ENCODE data around the gene CCDC159.

Gene CCDC159

GRCh38 chr19:11399667-11400066 is 53.3 kb downstream of the CCDC159 start:
- no peak for DNase-seq

DNA sequence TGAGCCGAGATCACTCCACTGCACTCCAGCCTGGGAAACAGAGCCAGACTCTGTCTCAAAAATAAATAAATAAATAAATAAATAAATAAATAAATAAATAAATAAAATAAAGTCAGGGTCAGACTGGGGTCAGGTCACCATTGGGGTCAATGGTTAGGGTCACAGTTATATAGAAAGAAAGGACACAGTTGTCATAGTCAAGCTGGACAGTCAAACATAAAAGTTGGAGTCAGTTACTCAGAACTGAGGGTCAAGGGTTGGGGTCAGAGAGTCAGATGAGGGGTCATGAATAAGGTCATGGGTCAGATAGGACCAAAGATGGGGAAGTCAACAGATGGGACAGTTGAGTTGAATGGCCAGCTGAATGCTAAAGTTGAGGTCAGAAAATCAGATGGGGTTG is 54.5 kb downstream of the CCDC159 start:
- DNase-seq, result no peak

DNA sequence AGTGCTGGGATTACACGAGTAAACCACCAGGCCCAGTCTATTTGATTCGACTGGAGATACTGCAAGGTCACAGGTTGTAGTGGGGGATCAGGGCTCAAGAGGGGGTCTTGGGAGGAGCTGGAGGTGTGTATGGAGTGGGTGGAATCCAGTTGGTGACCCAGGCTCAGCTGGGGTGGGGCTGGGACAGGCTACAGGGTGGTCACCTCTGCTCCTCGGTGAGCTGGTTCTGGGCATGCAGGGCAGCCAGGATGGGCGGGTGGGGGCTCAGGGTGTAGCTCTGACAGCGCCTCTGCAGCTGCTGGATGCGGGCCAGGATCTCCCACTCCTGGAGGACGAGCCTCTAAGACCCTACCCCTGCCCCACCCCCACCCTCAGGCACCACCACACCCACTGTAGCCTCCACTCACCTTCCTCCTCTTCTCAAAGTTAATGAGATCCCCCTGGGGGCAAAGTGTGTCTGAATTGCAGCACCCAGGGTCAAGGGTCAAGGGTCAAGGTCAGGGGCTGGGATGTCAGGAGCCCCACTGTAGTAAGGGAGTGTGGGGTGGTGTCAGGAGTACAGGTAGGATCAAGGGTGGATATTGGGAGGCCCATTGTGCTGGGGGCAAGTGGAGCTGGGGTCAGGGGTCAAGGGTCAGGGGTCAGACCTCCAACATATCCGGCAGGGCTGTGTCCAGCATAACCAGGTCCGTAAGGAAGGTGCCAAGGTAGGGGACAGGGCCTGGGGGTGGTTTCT is 55.7 kb downstream of the CCDC159 start:
- DNase-seq, result no peak
